Measurements from ENCODE around the gene CD27. TPM values are rescaled to one million over a fixed set of nuclear protein-coding genes. Genes with fewer than 3 reads are reported as not detected.

CD27 gene
- total RNA-seq, 1 experiment from 2014 or later, result not detected

DNA sequence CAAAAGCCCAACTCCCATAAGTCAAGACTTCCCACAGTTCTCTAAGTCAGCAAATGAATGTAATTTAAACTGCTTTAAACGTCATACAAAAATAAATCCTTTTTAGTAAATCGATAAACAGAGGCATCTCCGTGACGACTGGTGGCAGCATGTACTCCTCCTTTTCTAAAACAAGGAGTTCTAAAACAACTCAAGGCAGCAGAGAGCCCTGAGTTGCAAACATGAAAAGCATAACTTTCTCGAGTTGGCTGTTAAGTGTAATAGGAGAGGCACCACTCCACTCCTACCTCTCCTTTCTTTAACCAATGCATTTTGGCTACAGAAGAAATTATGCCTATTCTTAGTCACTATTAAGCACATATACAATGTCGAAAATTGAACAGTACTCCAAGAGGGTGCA is 38.8 kb upstream of the CD27 start:
- H3K36me3 Mint-ChIP-seq (ENCODE audit: insufficient read depth, unreplicated experiment), result peaks cover 11% of the 10 kb centered on the region

DNA sequence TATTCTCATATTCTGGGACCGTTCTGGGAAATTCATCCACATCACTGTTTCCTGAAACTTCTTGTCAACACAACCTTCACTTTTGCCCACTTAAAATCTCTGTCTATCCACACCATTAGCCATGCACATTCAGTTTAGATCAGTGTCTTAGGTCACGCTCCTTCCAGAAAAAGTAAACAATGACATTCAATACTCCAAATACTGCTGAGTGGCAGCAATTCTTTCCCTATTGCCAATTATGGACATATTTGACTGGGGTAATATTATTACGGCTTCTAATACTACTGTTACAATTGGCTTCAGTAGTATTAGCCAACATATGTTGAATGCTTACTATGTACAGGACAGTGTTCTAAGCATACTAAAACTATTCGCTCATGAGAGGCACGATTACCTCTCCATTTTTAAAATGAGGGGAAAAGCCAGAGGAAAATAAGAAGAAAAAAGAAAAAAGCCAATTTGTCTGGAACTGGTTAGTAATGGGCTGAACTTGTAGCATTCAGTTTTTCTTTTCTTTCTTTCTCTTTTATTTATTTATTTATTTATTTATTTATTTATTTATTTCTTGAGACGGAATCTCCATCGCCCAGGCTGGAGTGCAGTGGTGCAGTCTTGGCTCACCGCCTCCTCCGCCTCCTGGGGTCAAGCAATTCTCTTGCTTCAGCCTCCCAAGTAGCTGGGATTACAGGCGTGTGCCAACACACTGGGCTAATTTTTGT is 37.4 kb upstream of the CD27 start:
- Mint-ChIP-seq H3K9me3 (ENCODE audit: low read depth, unreplicated experiment) (peaks cover 4% of the 10 kb centered on the region), H3K4me3 (ENCODE audit: low read depth, unreplicated experiment) (no peak overlapping the region), H3K36me3 (ENCODE audit: insufficient read depth, unreplicated experiment) (peaks cover 11% of the 10 kb centered on the region), H3K27ac (ENCODE audit: unreplicated experiment) (no peak overlapping the region), H3K27me3 (ENCODE audit: unreplicated experiment) (no peaks in the 10 kb centered on the region), H3K4me1 (ENCODE audit: low read depth, unreplicated experiment) (no peaks in the 10 kb centered on the region)
- DNase-seq, result no peak
- no TSS peak for BruUV-seq (replicated peaks)
- TF ChIP-seq, protein P1, sequence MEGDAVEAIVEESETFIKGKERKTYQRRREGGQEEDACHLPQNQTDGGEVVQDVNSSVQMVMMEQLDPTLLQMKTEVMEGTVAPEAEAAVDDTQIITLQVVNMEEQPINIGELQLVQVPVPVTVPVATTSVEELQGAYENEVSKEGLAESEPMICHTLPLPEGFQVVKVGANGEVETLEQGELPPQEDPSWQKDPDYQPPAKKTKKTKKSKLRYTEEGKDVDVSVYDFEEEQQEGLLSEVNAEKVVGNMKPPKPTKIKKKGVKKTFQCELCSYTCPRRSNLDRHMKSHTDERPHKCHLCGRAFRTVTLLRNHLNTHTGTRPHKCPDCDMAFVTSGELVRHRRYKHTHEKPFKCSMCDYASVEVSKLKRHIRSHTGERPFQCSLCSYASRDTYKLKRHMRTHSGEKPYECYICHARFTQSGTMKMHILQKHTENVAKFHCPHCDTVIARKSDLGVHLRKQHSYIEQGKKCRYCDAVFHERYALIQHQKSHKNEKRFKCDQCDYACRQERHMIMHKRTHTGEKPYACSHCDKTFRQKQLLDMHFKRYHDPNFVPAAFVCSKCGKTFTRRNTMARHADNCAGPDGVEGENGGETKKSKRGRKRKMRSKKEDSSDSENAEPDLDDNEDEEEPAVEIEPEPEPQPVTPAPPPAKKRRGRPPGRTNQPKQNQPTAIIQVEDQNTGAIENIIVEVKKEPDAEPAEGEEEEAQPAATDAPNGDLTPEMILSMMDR (IDR thresholded peaks at IDR 0.05; ENCODE audit: unreplicated experiment), result no peak
- intact Hi-C loops (cut with micrococcal nuclease; ENCODE audit: unreplicated experiment), result no loop called here
- CTCF ChIA-PET, result no interaction called here

More for the DNA sequence above, 38.8 kb upstream of the CD27 start:
- H3K4me3 Mint-ChIP-seq (ENCODE audit: low read depth, unreplicated experiment), result no peak overlapping the region
- no peaks in the 10 kb centered on the region for H3K27me3 Mint-ChIP-seq (ENCODE audit: unreplicated experiment)
- H3K27ac Mint-ChIP-seq (ENCODE audit: unreplicated experiment), result no peak overlapping the region
- H3K9me3 Mint-ChIP-seq (ENCODE audit: low read depth, unreplicated experiment), result peaks cover 4% of the 10 kb centered on the region
- CTCF ChIA-PET, result no interaction called here
- intact Hi-C loops (cut with micrococcal nuclease; ENCODE audit: unreplicated experiment), result no loop called here
- no TSS peak for BruUV-seq (replicated peaks)
- DNase-seq, result no peak
- TF ChIP-seq, protein P1 (IDR thresholded peaks at IDR 0.05; ENCODE audit: unreplicated experiment), result no peak
- no peaks in the 10 kb centered on the region for H3K4me1 Mint-ChIP-seq (ENCODE audit: low read depth, unreplicated experiment)

DNA sequence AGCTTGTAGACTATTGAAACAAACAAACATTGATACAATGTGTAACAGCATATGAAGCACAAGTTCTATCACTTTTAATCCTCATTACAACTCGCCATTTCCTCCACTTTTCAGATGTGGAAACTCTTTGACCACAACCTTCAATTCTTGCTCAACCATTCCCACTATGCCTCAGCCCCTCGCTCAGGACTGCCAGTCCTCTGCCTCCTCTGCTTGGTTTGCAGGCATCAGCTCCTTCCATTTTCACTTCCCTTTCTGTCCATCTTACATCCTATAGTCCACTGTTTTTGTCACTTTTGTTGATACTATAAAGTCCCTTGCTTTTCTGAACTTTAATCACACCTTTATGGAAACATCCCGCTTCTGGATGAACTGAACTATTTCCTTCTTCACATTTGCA is 28.2 kb upstream of the CD27 start:
- H3K27ac Mint-ChIP-seq (ENCODE audit: unreplicated experiment), result no peak overlapping the region
- DNase-seq, result no peak
- intact Hi-C loops (cut with micrococcal nuclease; ENCODE audit: unreplicated experiment), result no loop called here
- no peaks in the 10 kb centered on the region for H3K9me3 Mint-ChIP-seq (ENCODE audit: low read depth, unreplicated experiment)
- no peaks in the 10 kb centered on the region for H3K4me1 Mint-ChIP-seq (ENCODE audit: low read depth, unreplicated experiment)
- no peak overlapping the region for H3K4me3 Mint-ChIP-seq (ENCODE audit: low read depth, unreplicated experiment)
- no peaks in the 10 kb centered on the region for H3K36me3 Mint-ChIP-seq (ENCODE audit: insufficient read depth, unreplicated experiment)
- BruUV-seq (replicated peaks), result no TSS peak
- TF ChIP-seq, protein P1 (IDR thresholded peaks at IDR 0.05; ENCODE audit: unreplicated experiment), result no peak
- no peaks in the 10 kb centered on the region for H3K27me3 Mint-ChIP-seq (ENCODE audit: unreplicated experiment)
- CTCF ChIA-PET, result no interaction called here

DNA sequence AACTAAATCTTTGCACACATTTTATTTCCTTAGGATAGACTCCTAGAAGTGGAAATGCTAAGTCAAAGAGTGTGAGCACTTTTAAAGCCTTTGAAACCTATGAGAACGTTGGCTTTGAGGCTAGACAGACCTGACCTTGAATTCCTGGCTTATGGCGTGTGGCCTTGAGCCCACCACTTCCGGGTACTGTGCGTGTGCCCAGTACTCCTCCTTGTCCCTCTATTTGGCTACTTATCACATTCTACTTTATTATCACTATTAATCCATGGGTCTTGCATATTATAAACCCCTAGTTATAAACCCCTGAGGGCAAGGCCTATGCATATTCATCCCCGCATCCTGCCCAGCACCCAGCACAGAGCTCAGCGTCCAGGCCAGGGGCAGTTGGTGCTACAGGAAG is 26.0 kb upstream of the CD27 start:
- no peak overlapping the region for H3K4me3 Mint-ChIP-seq (ENCODE audit: low read depth, unreplicated experiment)
- H3K9me3 Mint-ChIP-seq (ENCODE audit: low read depth, unreplicated experiment), result no peaks in the 10 kb centered on the region

More for the DNA sequence above, 26.0 kb upstream of the CD27 start:
- TF ChIP-seq, protein P1 (IDR thresholded peaks at IDR 0.05; ENCODE audit: unreplicated experiment), result no peak
- CTCF ChIA-PET, result interaction anchor here (1.0 kb wide), 1 partner anchor 96 kb away, joined by 3 read pairs; no protein-coding TSS in a partner anchor
- no peak overlapping the region for H3K27ac Mint-ChIP-seq (ENCODE audit: unreplicated experiment)
- no peaks in the 10 kb centered on the region for H3K27me3 Mint-ChIP-seq (ENCODE audit: unreplicated experiment)
- H3K4me1 Mint-ChIP-seq (ENCODE audit: low read depth, unreplicated experiment), result peaks cover 3% of the 10 kb centered on the region
- intact Hi-C loops (cut with micrococcal nuclease; ENCODE audit: unreplicated experiment), result no loop called here
- DNase-seq, result no peak
- BruUV-seq (replicated peaks), result no TSS peak
- no peaks in the 10 kb centered on the region for H3K36me3 Mint-ChIP-seq (ENCODE audit: insufficient read depth, unreplicated experiment)
